Midbrain (tissue), 1 donor: ENCODE measurements around the gene TMOD1.

Experiments
- DNase-seq: peaks from one replicate; lab custom pipeline; 2025; lab: John Stamatoyannopoulos, UW

TMOD1 gene

GRCh38 chr9:97518166-97518908 lies 16.9 kb downstream of the TMOD1 start:
- no peak for DNase-seq

GRCh38 chr9:97518909-97519307 lies 17.4 kb downstream of the TMOD1 start:
- no peak for DNase-seq

- no peak for DNase-seq
These were observed 18.0 kb downstream of the TMOD1 start for GRCh38 chr9:97519441-97519970.

GRCh38 chr9:97521576-97522333 lies 20.3 kb downstream of the TMOD1 start:
- DNase-seq, result no peak

- DNase-seq, result no peak
These were observed 23.0 kb downstream of the TMOD1 start for GRCh38 chr9:97524424-97524823.

GRCh38 chr9:97525451-97525850 lies 24.0 kb downstream of the TMOD1 start:
- no peak for DNase-seq

GRCh38 chr9:97526895-97527575 lies 25.6 kb downstream of the TMOD1 start:
- no peak for DNase-seq

- no peak for DNase-seq
These were observed 26.4 kb downstream of the TMOD1 start for GRCh38 chr9:97527626-97528528.

GRCh38 chr9:97528529-97529230 lies 27.2 kb downstream of the TMOD1 start:
- DNase-seq, result no peak

- DNase-seq, result no peak
These were observed 28.1 kb downstream of the TMOD1 start for GRCh38 chr9:97529363-97530076.

- no peak for DNase-seq
These were observed 30.5 kb downstream of the TMOD1 start for GRCh38 chr9:97531888-97532376.

- no peak for DNase-seq
These were observed 32.7 kb downstream of the TMOD1 start for GRCh38 chr9:97534185-97534584.

- no peak for DNase-seq
These were observed 33.6 kb downstream of the TMOD1 start for GRCh38 chr9:97534961-97535594.

GRCh38 chr9:97535771-97536170 lies 34.3 kb downstream of the TMOD1 start:
- no peak for DNase-seq

GRCh38 chr9:97536480-97536879 lies 35.0 kb downstream of the TMOD1 start:
- no peak for DNase-seq

GRCh38 chr9:97543561-97543960 lies 42.1 kb downstream of the TMOD1 start:
- no peak for DNase-seq

GRCh38 chr9:97545486-97545885 lies 44.0 kb downstream of the TMOD1 start:
- no peak for DNase-seq

GRCh38 chr9:97547098-97547829 lies 45.8 kb downstream of the TMOD1 start:
- no peak for DNase-seq

GRCh38 chr9:97548379-97548778 lies 46.9 kb downstream of the TMOD1 start:
- no peak for DNase-seq
